ENCODE measurements around the gene FCSK.

GRCh38 chr16:70527315-70527996 lies 73.1 kb downstream of the FCSK start:
- TF ChIP-seq CTCF (IDR thresholded peaks at IDR 0.05) = no peak
- no peak for TF ChIP-seq POLR2A (IDR thresholded peaks at IDR 0.05)

All from body of pancreas (tissue), 4 donors.